SK-N-SH (cell line): ENCODE measurements around the gene AACS. TPM values are rescaled to one million over a fixed set of nuclear protein-coding genes. Genes with fewer than 3 reads are reported as not detected.

ENCODE experiments used
- CTCF ChIA-PET: fragments of 300-600, 350-600 bp; formaldehyde crosslinking; extraction: SDS; loops from one replicate; lab custom pipeline; 2021; lab: Yijun Ruan, JAX
- POLR2A ChIA-PET: fragments of 350-600 bp; sonication (Branson Sonifier 250); formaldehyde crosslinking; extraction: SDS; loops from one replicate; lab custom pipeline; 2020; ENCODE audit warnings: antibody characterized with exemption, inconsistent platforms; lab: Yijun Ruan, JAX
- DNase-seq: peaks from one replicate; pipeline ENCODE4 v3.0.0; 2012
- H2AFZ ChIP-seq: fragments of 200-600 bp; sonication (generic); 2 replicates; pipeline ENCODE4 v1.8.1; 2016; ENCODE audit warnings: antibody characterized with exemption, mild to moderate bottlenecking, low read depth
- H3F3A ChIP-seq: fragments of 200-600 bp; sonication (generic); replicated peaks from 2 replicates; pipeline ENCODE3; 2016; ENCODE audit warnings: antibody characterized with exemption, mild to moderate bottlenecking; ENCODE audit not compliant: insufficient read depth
- H3K27ac ChIP-seq, 2 experiments: fragments of 200-500 bp in 1 of 2; fragments of 200-600 bp in 1 of 2; sonication (Bioruptor generic) in 1 of 2; sonication (generic), shearing (Covaris generic) in 1 of 2; 2 replicates each; pipeline versions ENCODE4 v1.5.1 to v1.6.1; 2014 to 2016; ENCODE audit warnings: low read depth in 2 of 2, inconsistent platforms in 1 of 2, low read length in 1 of 2, mild to moderate bottlenecking in 1 of 2, mixed read lengths in 1 of 2
- H3K27me3 ChIP-seq: fragments of 200-600 bp; sonication (generic), shearing (Covaris generic); 2 replicates; pipeline ENCODE4 v1.6.1; 2016; ENCODE audit warnings: mixed run types; ENCODE audit not compliant: insufficient read depth
- H3K36me3 ChIP-seq, 2 experiments: fragments of 200-500 bp in 1 of 2; fragments of 200-600 bp in 1 of 2; sonication (Bioruptor generic) in 1 of 2; sonication (generic) in 1 of 2; replicated peaks in 1 of 2; 2 replicates each; pipeline versions ENCODE3 to v1.5.1; 2014 to 2016; ENCODE audit warnings: low read length in 1 of 2, mild to moderate bottlenecking in 1 of 2; ENCODE audit not compliant: insufficient read depth in 2 of 2, control insufficient read depth in 1 of 2
- H3K4me1 ChIP-seq, 2 experiments: fragments of 200-500 bp in 1 of 2; fragments of 200-600 bp in 1 of 2; sonication (Bioruptor generic) in 1 of 2; sonication (generic), shearing (Covaris generic) in 1 of 2; 2 replicates each; pipeline versions ENCODE4 v1.5.1 to v1.6.1; 2014 to 2016; ENCODE audit warnings: low read depth in 1 of 2, low read length in 1 of 2, mixed run types in 1 of 2; ENCODE audit not compliant: insufficient read depth in 2 of 2, control insufficient read depth in 1 of 2
- H3K4me2 ChIP-seq: fragments of 200-600 bp; sonication (generic), shearing (Covaris generic); 2 replicates; pipeline ENCODE4 v1.6.1; 2017; ENCODE audit warnings: mixed run types
- H3K4me3 ChIP-seq, 2 experiments: fragments of 200-500 bp in 1 of 2; fragments of 200-600 bp in 1 of 2; sonication (Bioruptor generic) in 1 of 2; sonication (generic), shearing (Covaris generic) in 1 of 2; 2 replicates each; pipeline versions ENCODE4 v1.5.1 to v1.8.1; 2014 to 2016; ENCODE audit warnings: low read depth in 2 of 2, inconsistent platforms in 1 of 2, low read length in 1 of 2, mild to moderate bottlenecking in 1 of 2, mixed read lengths in 1 of 2, moderate library complexity in 1 of 2
- H3K79me2 ChIP-seq: fragments of 200-600 bp; sonication (generic); 2 replicates; pipeline ENCODE4 v1.8.1; 2017; ENCODE audit warnings: mild to moderate bottlenecking; ENCODE audit not compliant: insufficient read depth
- H3K9ac ChIP-seq: fragments of 200-600 bp; sonication (generic); 2 replicates; pipeline ENCODE4 v1.6.1; 2017; ENCODE audit warnings: mixed run types
- H3K9me2 ChIP-seq: fragments of 200-600 bp; sonication (generic); 2 replicates; pipeline ENCODE4 v1.6.1; 2017; ENCODE audit warnings: mixed run types
- H3K9me3 ChIP-seq: fragments of 200-600 bp; sonication (generic); 2 replicates; pipeline ENCODE4 v1.6.1; 2017; ENCODE audit warnings: mixed run types, mild to moderate bottlenecking, moderate library complexity
- H4K20me1 ChIP-seq: fragments of 200-600 bp; sonication (generic); 2 replicates; pipeline ENCODE4 v1.6.1; 2017; ENCODE audit warnings: mild to moderate bottlenecking, mixed run types; ENCODE audit not compliant: insufficient read depth
- CHD2 ChIP-seq: fragments of 150-350 bp; IDR thresholded peaks from 2 replicates; pipeline ENCODE4 v1.6.1; 2018; ENCODE audit warnings: low read length; ENCODE audit not compliant: partially characterized antibody
- EZH2phosphoT487 ChIP-seq: fragments of 200-600 bp; sonication (generic); IDR thresholded peaks from 2 replicates; pipeline ENCODE4 v1.6.1; 2017; ENCODE audit warnings: low read depth, mixed run types, mild to moderate bottlenecking, antibody characterized with exemption, moderate library complexity, borderline replicate concordance
- FOXJ3 ChIP-seq: sonication (generic); formaldehyde crosslinking; IDR thresholded peaks from 2 replicates; pipeline ENCODE4 v1.5.1; 2020; ENCODE audit warnings: mild to moderate bottlenecking, missing genetic modification reagents
- FOXM1 ChIP-seq: IDR thresholded peaks from 2 replicates; pipeline ENCODE4 v1.4.0; 2012; ENCODE audit warnings: low read depth, mild to moderate bottlenecking
- GATA2 ChIP-seq: sonication (generic); formaldehyde crosslinking; IDR thresholded peaks from 2 replicates; pipeline ENCODE4 v1.5.0; 2020; ENCODE audit warnings: mild to moderate bottlenecking, missing genetic modification reagents
- JUND ChIP-seq: IDR thresholded peaks from 2 replicates; pipeline ENCODE4 v1.4.0; 2012
- NFIC ChIP-seq: IDR thresholded peaks from 2 replicates; pipeline ENCODE4 v1.4.0; 2012; ENCODE audit warnings: borderline replicate concordance
- NRF1 ChIP-seq: IDR thresholded peaks from 2 replicates; pipeline ENCODE4 v1.6.1; 2012; ENCODE audit warnings: low read depth, mild to moderate bottlenecking, low read length
- RAD21 ChIP-seq: IDR thresholded peaks from 2 replicates; pipeline ENCODE4 v1.6.1; 2012; ENCODE audit warnings: mild to moderate bottlenecking, low read length
- RCOR1 ChIP-seq: fragments of 150-350 bp; IDR thresholded peaks from 2 replicates; pipeline ENCODE4 v1.6.1; 2017; ENCODE audit warnings: antibody characterized with exemption, low read length
- RFX5 ChIP-seq: IDR thresholded peaks from 2 replicates; pipeline ENCODE4 v1.6.1; 2012; ENCODE audit warnings: mild to moderate bottlenecking, improper control_type of control experiment, low read length
- SIN3A ChIP-seq: IDR thresholded peaks from 2 replicates; pipeline ENCODE4 v1.6.1; 2012; ENCODE audit warnings: low read depth, mild to moderate bottlenecking, low read length, moderate library complexity, borderline replicate concordance
- TAF1 ChIP-seq: IDR thresholded peaks from 2 replicates; pipeline ENCODE4 v1.6.1; 2012; ENCODE audit warnings: low read depth, mild to moderate bottlenecking, low read length, moderate library complexity, borderline replicate concordance
- TCF12 ChIP-seq: IDR thresholded peaks from 2 replicates; pipeline ENCODE4 v1.4.0; 2012
- USF2 ChIP-seq: fragments of 150-350 bp; IDR thresholded peaks from 2 replicates; pipeline ENCODE4 v1.6.1; 2017; ENCODE audit warnings: antibody characterized with exemption, low read length, low read depth, borderline replicate concordance
- YY1 ChIP-seq: IDR thresholded peaks from 2 replicates; pipeline ENCODE4 v1.4.0; 2012; ENCODE audit warnings: low read depth, mild to moderate bottlenecking
- WGBS: methylation state at CpG from one replicate; pipeline ENCODE4 v1.1.6; 2017; ENCODE audit warnings: low lambda C conversion rate; 5-methylcytosine and 5-hydroxymethylcytosine counted together
- polyA plus RNA-seq, 3 experiments: library from polyadenylated mRNA; depleted of rRNA; stranded (reverse); fragments of >200 nt; gene quantifications; 2 replicates each; pipeline ENCODE4 v1.2.3, GENCODE V29; 2012
- TF ChIP-seq, protein P1 (sequence below): IDR thresholded peaks from 2 replicates; pipeline ENCODE4 v1.4.0; 2012; ENCODE audit warnings: low read depth, borderline replicate concordance
- TF ChIP-seq, protein P2 (sequence below): IDR thresholded peaks from 2 replicates; pipeline ENCODE4 v1.4.0; 2012; ENCODE audit warnings: low read depth
- TF ChIP-seq, protein P3 (sequence below): fragments of 150-350 bp; IDR thresholded peaks from 2 replicates; pipeline ENCODE4 v1.6.1; 2016; ENCODE audit warnings: mild to moderate bottlenecking, low read depth, low read length

AACS gene
- polyA plus RNA-seq, 1 of the 3 experiments (the other 2 are of a cell fraction) = 17.3 TPM

GRCh38 chr12:125145196-125145595, 80.0 kb downstream of the AACS start (continued):
- TF ChIP-seq, protein P1, sequence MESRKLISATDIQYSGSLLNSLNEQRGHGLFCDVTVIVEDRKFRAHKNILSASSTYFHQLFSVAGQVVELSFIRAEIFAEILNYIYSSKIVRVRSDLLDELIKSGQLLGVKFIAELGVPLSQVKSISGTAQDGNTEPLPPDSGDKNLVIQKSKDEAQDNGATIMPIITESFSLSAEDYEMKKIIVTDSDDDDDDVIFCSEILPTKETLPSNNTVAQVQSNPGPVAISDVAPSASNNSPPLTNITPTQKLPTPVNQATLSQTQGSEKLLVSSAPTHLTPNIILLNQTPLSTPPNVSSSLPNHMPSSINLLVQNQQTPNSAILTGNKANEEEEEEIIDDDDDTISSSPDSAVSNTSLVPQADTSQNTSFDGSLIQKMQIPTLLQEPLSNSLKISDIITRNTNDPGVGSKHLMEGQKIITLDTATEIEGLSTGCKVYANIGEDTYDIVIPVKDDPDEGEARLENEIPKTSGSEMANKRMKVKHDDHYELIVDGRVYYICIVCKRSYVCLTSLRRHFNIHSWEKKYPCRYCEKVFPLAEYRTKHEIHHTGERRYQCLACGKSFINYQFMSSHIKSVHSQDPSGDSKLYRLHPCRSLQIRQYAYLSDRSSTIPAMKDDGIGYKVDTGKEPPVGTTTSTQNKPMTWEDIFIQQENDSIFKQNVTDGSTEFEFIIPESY = no peak
- TF ChIP-seq SIN3A = no peak
- TF ChIP-seq CHD2 = no peak
- TF ChIP-seq TCF12 = no peak
- no peak for TF ChIP-seq RAD21
- TF ChIP-seq GATA2 (CRISPR knock-in tag) = no peak
- TF ChIP-seq JUND = no peak

- no peak for DNase-seq
- ChIA-PET CTCF (interaction anchor here (0.9 kb wide), 1 partner anchor 182 kb away, joined by 3 read pairs; no protein-coding TSS in a partner anchor), POLR2A (no interaction called here)
- Histone ChIP-seq H3F3A (no peaks in the 10 kb centered on the region), H3K9me2 (no peaks in the 10 kb centered on the region), H3K79me2 (no peaks in the 10 kb centered on the region), H3K9ac (no peak overlapping the region), H3K4me3 (no peak overlapping the region), H3K27ac (no peak overlapping the region), H3K27me3 (no peaks in the 10 kb centered on the region), H2AFZ (no peak overlapping the region), H3K4me1 (peaks cover 0 to 11% of the 10 kb centered on the region in 2 experiments; a peak in 1 of 4 replicates), H3K36me3 (no peaks in the 10 kb centered on the region), H4K20me1 (no peaks in the 10 kb centered on the region), H3K4me2 (no peak overlapping the region), H3K9me3 (no peaks in the 10 kb centered on the region)
- 53% methylated on average over 6 of the region's 6 CpGs for WGBS
- TF ChIP-seq RCOR1 = no peak
Observed at GRCh38 chr12:125148316-125148715, 83.1 kb downstream of the AACS start.

GRCh38 chr12:125149160-125150108, 84.2 kb downstream of the AACS start:
- Histone ChIP-seq H2AFZ (no peak overlapping the region), H3K4me3 (no peak overlapping the region), H3K9me3 (no peaks in the 10 kb centered on the region), H3F3A (no peaks in the 10 kb centered on the region), H3K27ac (no peak overlapping the region), H3K9me2 (no peaks in the 10 kb centered on the region), H3K4me1 (peaks cover 0 to 2% of the 10 kb centered on the region in 2 experiments; a peak in 1 of 4 replicates), H3K4me2 (no peak overlapping the region), H3K79me2 (no peaks in the 10 kb centered on the region), H3K36me3 (no peaks in the 10 kb centered on the region), H4K20me1 (no peaks in the 10 kb centered on the region), H3K9ac (no peak overlapping the region), H3K27me3 (no peaks in the 10 kb centered on the region)
- ChIA-PET CTCF (no interaction called here), POLR2A (no interaction called here)
- no peak for DNase-seq
- WGBS = 70% methylated on average over 9 of the region's 11 CpGs
- no peak for TF ChIP-seq RFX5
- TF ChIP-seq RAD21 = no peak
- no peak for TF ChIP-seq TAF1
- no peak for TF ChIP-seq FOXJ3 (CRISPR knock-in tag)
- no peak for TF ChIP-seq EZH2phosphoT487
- TF ChIP-seq NRF1 = no peak
- no peak for TF ChIP-seq FOXM1
- TF ChIP-seq TCF12 = no peak
- TF ChIP-seq, protein P2, sequence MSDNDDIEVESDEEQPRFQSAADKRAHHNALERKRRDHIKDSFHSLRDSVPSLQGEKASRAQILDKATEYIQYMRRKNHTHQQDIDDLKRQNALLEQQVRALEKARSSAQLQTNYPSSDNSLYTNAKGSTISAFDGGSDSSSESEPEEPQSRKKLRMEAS = no peak
- TF ChIP-seq NFIC = no peak
- TF ChIP-seq YY1 = no peak
- no peak for TF ChIP-seq GATA2 (CRISPR knock-in tag)
- TF ChIP-seq, protein P3, sequence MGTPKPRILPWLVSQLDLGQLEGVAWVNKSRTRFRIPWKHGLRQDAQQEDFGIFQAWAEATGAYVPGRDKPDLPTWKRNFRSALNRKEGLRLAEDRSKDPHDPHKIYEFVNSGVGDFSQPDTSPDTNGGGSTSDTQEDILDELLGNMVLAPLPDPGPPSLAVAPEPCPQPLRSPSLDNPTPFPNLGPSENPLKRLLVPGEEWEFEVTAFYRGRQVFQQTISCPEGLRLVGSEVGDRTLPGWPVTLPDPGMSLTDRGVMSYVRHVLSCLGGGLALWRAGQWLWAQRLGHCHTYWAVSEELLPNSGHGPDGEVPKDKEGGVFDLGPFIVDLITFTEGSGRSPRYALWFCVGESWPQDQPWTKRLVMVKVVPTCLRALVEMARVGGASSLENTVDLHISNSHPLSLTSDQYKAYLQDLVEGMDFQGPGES = no peak
- no peak for TF ChIP-seq USF2
